Loucy (cell line): ENCODE data around the gene POU3F1.

Experiments
- H2AFZ ChIP-seq: fragments of 200-600 bp; sonication (generic); 2 replicates; pipeline ENCODE4 v1.6.0; 2016; ENCODE audit warnings: antibody characterized with exemption, mild to moderate bottlenecking, low read length, moderate library complexity
- H3F3A ChIP-seq: fragments of 200-600 bp; 2 replicates; pipeline ENCODE4 v1.6.0; 2016; ENCODE audit warnings: antibody characterized with exemption, low read depth, mild to moderate bottlenecking
- H3K27me3 ChIP-seq: fragments of 200-600 bp; sonication (generic); 2 replicates; pipeline ENCODE4 v1.6.1; 2014; ENCODE audit warnings: low read length, mild to moderate bottlenecking; ENCODE audit not compliant: insufficient read depth, poor library complexity, severe bottlenecking
- H3K36me3 ChIP-seq: fragments of 200-600 bp; sonication (generic); 2 replicates; pipeline ENCODE4 v1.6.1; 2016; ENCODE audit warnings: low read length; ENCODE audit not compliant: insufficient read depth
- H3K4me1 ChIP-seq: fragments of 200-600 bp; sonication (generic); 2 replicates; pipeline ENCODE4 v1.5.1; 2014; ENCODE audit warnings: low read length, mild to moderate bottlenecking; ENCODE audit not compliant: insufficient read depth, poor library complexity, severe bottlenecking
- H3K4me2 ChIP-seq: fragments of 200-600 bp; sonication (generic); 2 replicates; pipeline ENCODE4 v1.6.0; 2014; ENCODE audit warnings: antibody characterized with exemption, low read length, low read depth, mild to moderate bottlenecking; ENCODE audit not compliant: poor library complexity, severe bottlenecking
- H3K4me3 ChIP-seq: fragments of 200-600 bp; sonication (generic); 2 replicates; pipeline ENCODE4 v1.5.1; 2014; ENCODE audit warnings: low read length, mild to moderate bottlenecking, mixed read lengths; ENCODE audit not compliant: poor library complexity, severe bottlenecking
- H3K79me2 ChIP-seq: fragments of 200-600 bp; sonication (generic); 2 replicates; pipeline ENCODE4 v1.6.1; 2014; ENCODE audit warnings: low read length; ENCODE audit not compliant: insufficient read depth
- H3K9ac ChIP-seq: fragments of 200-600 bp; sonication (generic); 2 replicates; pipeline ENCODE4 v1.6.0; 2014; ENCODE audit warnings: mild to moderate bottlenecking, low read depth, low read length, moderate library complexity; ENCODE audit not compliant: poor library complexity, severe bottlenecking
- H3K9me2 ChIP-seq: fragments of 200-600 bp; sonication (generic); replicated peaks from 2 replicates; pipeline ENCODE4 v1.6.1; 2016; ENCODE audit warnings: low read depth, low read length, mixed read lengths
- H3K9me3 ChIP-seq: fragments of 200-600 bp; sonication (generic); 2 replicates; pipeline ENCODE4 v1.6.1; 2014; ENCODE audit warnings: mild to moderate bottlenecking, antibody characterized with exemption, low read length, low read depth; ENCODE audit not compliant: insufficient read depth
- H4K20me1 ChIP-seq: fragments of 200-600 bp; sonication (generic); 2 replicates; pipeline ENCODE4 v1.6.0; 2014; ENCODE audit warnings: antibody characterized with exemption, low read length, mild to moderate bottlenecking; ENCODE audit not compliant: insufficient read depth, poor library complexity, severe bottlenecking
- CTCF ChIP-seq: fragments of 200-600 bp; sonication (generic); conservative IDR thresholded peaks from 2 replicates; pipeline ENCODE4 v1.5.1; 2014; ENCODE audit warnings: mild to moderate bottlenecking, antibody characterized with exemption, low read length
- EZH2phosphoT487 ChIP-seq: fragments of 200-600 bp; IDR thresholded peaks from 2 replicates; pipeline ENCODE4 v1.6.1; 2018; ENCODE audit warnings: antibody characterized with exemption, mild to moderate bottlenecking, moderate library complexity, borderline replicate concordance

Gene POU3F1

GRCh38 chr1:38063616-38064015, 17.0 kb upstream of the POU3F1 start:
- Histone ChIP-seq H3K4me2 (no peak overlapping the region), H3K9ac (no peak overlapping the region), H3K4me1 (no peaks in the 10 kb centered on the region), H3K79me2 (no peaks in the 10 kb centered on the region), H3K4me3 (no peak overlapping the region), H3K27me3 (no peaks in the 10 kb centered on the region), H2AFZ (no peak overlapping the region), H3K36me3 (no peaks in the 10 kb centered on the region), H4K20me1 (no peaks in the 10 kb centered on the region), H3F3A (no peaks in the 10 kb centered on the region), H3K9me3 (no peaks in the 10 kb centered on the region), H3K9me2 (no peaks in the 10 kb centered on the region)
- TF ChIP-seq EZH2phosphoT487 (no peak), CTCF (no peak)

- no peaks in the 10 kb centered on the region for H3K9me2 ChIP-seq
- no peaks in the 10 kb centered on the region for H3F3A ChIP-seq
- H3K4me1 ChIP-seq: no peaks in the 10 kb centered on the region
- no peak for TF ChIP-seq CTCF
- TF ChIP-seq EZH2phosphoT487: no peak
- no peaks in the 10 kb centered on the region for H3K36me3 ChIP-seq
- no peak overlapping the region for H3K4me2 ChIP-seq
- no peaks in the 10 kb centered on the region for H4K20me1 ChIP-seq
- H3K9ac ChIP-seq: no peak overlapping the region
- H2AFZ ChIP-seq: no peak overlapping the region
- H3K79me2 ChIP-seq: no peaks in the 10 kb centered on the region
- no peaks in the 10 kb centered on the region for H3K27me3 ChIP-seq
- H3K9me3 ChIP-seq: no peaks in the 10 kb centered on the region
- H3K4me3 ChIP-seq: no peak overlapping the region
Measured at GRCh38 chr1:38062361-38063288, 16.0 kb upstream of the POU3F1 start.

- no peaks in the 10 kb centered on the region for H3F3A ChIP-seq
- H3K27me3 ChIP-seq: no peaks in the 10 kb centered on the region
- no peaks in the 10 kb centered on the region for H3K36me3 ChIP-seq
- H3K9me2 ChIP-seq: no peaks in the 10 kb centered on the region
- H4K20me1 ChIP-seq: no peaks in the 10 kb centered on the region
- no peak for TF ChIP-seq EZH2phosphoT487
- no peak for TF ChIP-seq CTCF
- H3K4me1 ChIP-seq: no peaks in the 10 kb centered on the region
- H2AFZ ChIP-seq: no peak overlapping the region
- H3K79me2 ChIP-seq: no peaks in the 10 kb centered on the region
- no peak overlapping the region for H3K4me2 ChIP-seq
- no peak overlapping the region for H3K4me3 ChIP-seq
- H3K9ac ChIP-seq: no peak overlapping the region
- no peaks in the 10 kb centered on the region for H3K9me3 ChIP-seq
Measured at GRCh38 chr1:38061883-38062328, 15.3 kb upstream of the POU3F1 start.
